ENCODE measurements around the gene ADARB2. TPM values are rescaled to one million over a fixed set of nuclear protein-coding genes. Genes with fewer than 3 reads are reported as not detected.

Gene ADARB2
- total and polyA plus RNA-seq, 2 donors = 0.66 to 2.5 TPM

DNA sequence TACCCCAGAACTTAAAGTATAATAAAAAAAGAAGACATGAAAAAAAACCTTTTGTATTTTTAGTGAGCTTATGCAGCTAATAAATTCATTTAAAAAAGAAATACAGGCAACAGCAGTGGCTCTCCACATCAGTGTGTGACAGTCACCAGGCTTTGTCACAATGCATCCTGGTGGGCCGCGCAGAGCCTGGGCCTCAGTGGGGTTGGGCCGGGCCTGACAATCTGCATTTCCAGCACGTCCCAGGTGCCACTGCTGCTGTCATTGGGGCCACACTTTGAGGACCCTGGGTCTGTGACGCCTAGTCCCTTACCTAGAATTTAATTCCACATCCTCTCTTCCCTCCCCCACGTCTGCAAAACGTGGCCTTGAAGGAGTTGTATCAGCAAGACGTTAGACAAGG, 284.5 kb downstream of the ADARB2 start:
- Histone ChIP-seq H3K36me3 (ENCODE audit: control insufficient read depth in 2 of 2, insufficient read depth in 2 of 2, low read length in 1 of 2) (no peaks in the 10 kb centered on the region), H3K27me3 (ENCODE audit: control insufficient read depth in 2 of 2, insufficient read depth in 1 of 2, low read length in 1 of 2) (no peaks in the 10 kb centered on the region), H3K9me3 (ENCODE audit: control insufficient read depth in 2 of 2, insufficient read depth in 1 of 2, low read length in 1 of 2) (peaks cover 1 to 6% of the 10 kb centered on the region in 2 donors), H3K27ac (ENCODE audit: low read depth in 1 of 2, low read length in 1 of 2) (no peak overlapping the region), H3K4me1 (ENCODE audit: control insufficient read depth in 2 of 2, insufficient read depth in 2 of 2, low read length in 2 of 2) (peaks cover 0 to 3% of the 10 kb centered on the region in 2 donors), H3K4me3 (ENCODE audit: low read length in 2 of 2) (no peak overlapping the region)
- 71% methylated on average over 8 of the region's 8 CpGs for WGBS
- no peak for DNase-seq (ENCODE audit: low read depth in 6 of 9, low spot score in 9 of 9)

- H3K4me1 ChIP-seq (ENCODE audit: control insufficient read depth in 2 of 2, insufficient read depth in 2 of 2, low read length in 2 of 2) = peaks cover 0 to 3% of the 10 kb centered on the region in 2 donors
- H3K36me3 ChIP-seq (ENCODE audit: control insufficient read depth in 2 of 2, insufficient read depth in 2 of 2, low read length in 1 of 2) = no peaks in the 10 kb centered on the region
- WGBS = 96% methylated on average over 7 of the region's 7 CpGs
- H3K9me3 ChIP-seq (ENCODE audit: control insufficient read depth in 2 of 2, insufficient read depth in 1 of 2, low read length in 1 of 2) = peaks cover 0 to 6% of the 10 kb centered on the region in 2 donors
- no peak overlapping the region for H3K4me3 ChIP-seq (ENCODE audit: low read length in 2 of 2)
- no peak for DNase-seq (ENCODE audit: low read depth in 6 of 9, low spot score in 9 of 9)
- H3K27ac ChIP-seq (ENCODE audit: low read depth in 1 of 2, low read length in 1 of 2) = no peak overlapping the region
- H3K27me3 ChIP-seq (ENCODE audit: control insufficient read depth in 2 of 2, insufficient read depth in 1 of 2, low read length in 1 of 2) = no peaks in the 10 kb centered on the region
These were observed 285.4 kb downstream of the ADARB2 start for GRCh38 chr10:1451941-1452340.

- Histone ChIP-seq H3K9me3 (ENCODE audit: control insufficient read depth in 2 of 2, insufficient read depth in 1 of 2, low read length in 1 of 2) (peaks cover 0 to 6% of the 10 kb centered on the region in 2 donors), H3K4me1 (ENCODE audit: control insufficient read depth in 2 of 2, insufficient read depth in 2 of 2, low read length in 2 of 2) (peaks cover 0 to 3% of the 10 kb centered on the region in 2 donors), H3K36me3 (ENCODE audit: control insufficient read depth in 2 of 2, insufficient read depth in 2 of 2, low read length in 1 of 2) (no peaks in the 10 kb centered on the region), H3K27ac (ENCODE audit: low read depth in 1 of 2, low read length in 1 of 2) (no peak overlapping the region), H3K4me3 (ENCODE audit: low read length in 2 of 2) (no peak overlapping the region), H3K27me3 (ENCODE audit: control insufficient read depth in 2 of 2, insufficient read depth in 1 of 2, low read length in 1 of 2) (no peaks in the 10 kb centered on the region)
- 70% methylated on average over 4 of the region's 4 CpGs for WGBS
- DNase-seq (ENCODE audit: low read depth in 6 of 9, low spot score in 9 of 9) = no peak
These were observed 285.9 kb downstream of the ADARB2 start for GRCh38 chr10:1451362-1451888.

- Histone ChIP-seq H3K27ac (ENCODE audit: low read depth in 1 of 2, low read length in 1 of 2) (no peak overlapping the region), H3K9me3 (ENCODE audit: control insufficient read depth in 2 of 2, insufficient read depth in 1 of 2, low read length in 1 of 2) (peaks cover 0 to 6% of the 10 kb centered on the region in 2 donors), H3K36me3 (ENCODE audit: control insufficient read depth in 2 of 2, insufficient read depth in 2 of 2, low read length in 1 of 2) (no peaks in the 10 kb centered on the region), H3K4me3 (ENCODE audit: low read length in 2 of 2) (no peak overlapping the region), H3K27me3 (ENCODE audit: control insufficient read depth in 2 of 2, insufficient read depth in 1 of 2, low read length in 1 of 2) (no peaks in the 10 kb centered on the region), H3K4me1 (ENCODE audit: control insufficient read depth in 2 of 2, insufficient read depth in 2 of 2, low read length in 2 of 2) (no peaks in the 10 kb centered on the region)
- DNase-seq (ENCODE audit: low read depth in 6 of 9, low spot score in 9 of 9) = no peak
- 91% methylated on average over 16 of the region's 16 CpGs for WGBS
These were observed 287.6 kb downstream of the ADARB2 start for GRCh38 chr10:1449572-1450205.

- H3K27ac ChIP-seq (ENCODE audit: low read depth in 1 of 2, low read length in 1 of 2) = no peak overlapping the region
These were observed 288.3 kb downstream of the ADARB2 start for GRCh38 chr10:1449021-1449420.

GRCh38 chr10:1448252-1448930, 288.9 kb downstream of the ADARB2 start:
- Histone ChIP-seq H3K4me1 (ENCODE audit: control insufficient read depth in 2 of 2, insufficient read depth in 2 of 2, low read length in 2 of 2) (no peaks in the 10 kb centered on the region), H3K36me3 (ENCODE audit: control insufficient read depth in 2 of 2, insufficient read depth in 2 of 2, low read length in 1 of 2) (no peaks in the 10 kb centered on the region), H3K9me3 (ENCODE audit: control insufficient read depth in 2 of 2, insufficient read depth in 1 of 2, low read length in 1 of 2) (peaks cover 0 to 6% of the 10 kb centered on the region in 2 donors), H3K4me3 (ENCODE audit: low read length in 2 of 2) (no peak overlapping the region), H3K27ac (ENCODE audit: low read depth in 1 of 2, low read length in 1 of 2) (no peak overlapping the region), H3K27me3 (ENCODE audit: control insufficient read depth in 2 of 2, insufficient read depth in 1 of 2, low read length in 1 of 2) (no peaks in the 10 kb centered on the region)
- no peak for DNase-seq (ENCODE audit: low read depth in 6 of 9, low spot score in 9 of 9)
- WGBS = 65% methylated on average over 4 of the region's 4 CpGs

More at GRCh38 chr10:1449021-1449420, 288.3 kb downstream of the ADARB2 start:
- peaks cover 0 to 6% of the 10 kb centered on the region in 2 donors for H3K9me3 ChIP-seq (ENCODE audit: control insufficient read depth in 2 of 2, insufficient read depth in 1 of 2, low read length in 1 of 2)
- H3K4me1 ChIP-seq (ENCODE audit: control insufficient read depth in 2 of 2, insufficient read depth in 2 of 2, low read length in 2 of 2) = no peaks in the 10 kb centered on the region
- H3K36me3 ChIP-seq (ENCODE audit: control insufficient read depth in 2 of 2, insufficient read depth in 2 of 2, low read length in 1 of 2) = no peaks in the 10 kb centered on the region
- DNase-seq (ENCODE audit: low read depth in 6 of 9, low spot score in 9 of 9) = no peak
- no peaks in the 10 kb centered on the region for H3K27me3 ChIP-seq (ENCODE audit: control insufficient read depth in 2 of 2, insufficient read depth in 1 of 2, low read length in 1 of 2)
- 94% methylated on average over 7 of the region's 7 CpGs for WGBS
- H3K4me3 ChIP-seq (ENCODE audit: low read length in 2 of 2) = no peak overlapping the region

- no peak overlapping the region for H3K27ac ChIP-seq (ENCODE audit: low read depth in 1 of 2, low read length in 1 of 2)
- no peaks in the 10 kb centered on the region for H3K36me3 ChIP-seq (ENCODE audit: control insufficient read depth in 2 of 2, insufficient read depth in 2 of 2, low read length in 1 of 2)
- no peaks in the 10 kb centered on the region for H3K9me3 ChIP-seq (ENCODE audit: control insufficient read depth in 2 of 2, insufficient read depth in 1 of 2, low read length in 1 of 2)
- 99% methylated on average over 2 of the region's 2 CpGs for WGBS
- DNase-seq (ENCODE audit: low read depth in 6 of 9, low spot score in 9 of 9) = no peak
- H3K27me3 ChIP-seq (ENCODE audit: control insufficient read depth in 2 of 2, insufficient read depth in 1 of 2, low read length in 1 of 2) = no peaks in the 10 kb centered on the region
- H3K4me1 ChIP-seq (ENCODE audit: control insufficient read depth in 2 of 2, insufficient read depth in 2 of 2, low read length in 2 of 2) = no peaks in the 10 kb centered on the region
- no peak overlapping the region for H3K4me3 ChIP-seq (ENCODE audit: low read length in 2 of 2)
These were observed 292.5 kb downstream of the ADARB2 start for GRCh38 chr10:1444826-1445225.

DNA sequence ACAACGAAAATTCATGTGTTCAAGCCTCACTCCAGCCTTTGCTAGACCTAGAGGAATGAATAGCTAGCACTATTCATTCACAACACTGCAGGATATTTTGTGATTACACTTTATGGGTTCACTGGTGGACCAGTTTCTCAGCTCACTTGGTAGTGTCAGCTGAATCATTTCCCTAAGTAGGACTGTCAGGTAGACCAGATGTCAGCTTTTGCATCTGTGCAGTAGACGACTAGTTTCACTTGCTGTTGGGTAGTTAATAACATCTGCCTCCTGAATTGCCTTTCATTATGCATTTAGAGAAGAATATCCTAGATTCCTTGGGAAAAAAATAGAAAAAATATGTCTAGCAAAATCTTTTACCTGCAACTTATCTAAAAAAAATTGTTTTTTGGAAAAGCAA, 296.4 kb downstream of the ADARB2 start:
- Histone ChIP-seq H3K27ac (ENCODE audit: low read depth in 1 of 2, low read length in 1 of 2) (no peak overlapping the region), H3K4me3 (ENCODE audit: low read length in 2 of 2) (no peak overlapping the region), H3K36me3 (ENCODE audit: control insufficient read depth in 2 of 2, insufficient read depth in 2 of 2, low read length in 1 of 2) (no peaks in the 10 kb centered on the region), H3K27me3 (ENCODE audit: control insufficient read depth in 2 of 2, insufficient read depth in 1 of 2, low read length in 1 of 2) (no peaks in the 10 kb centered on the region), H3K9me3 (ENCODE audit: control insufficient read depth in 2 of 2, insufficient read depth in 1 of 2, low read length in 1 of 2) (no peaks in the 10 kb centered on the region), H3K4me1 (ENCODE audit: control insufficient read depth in 2 of 2, insufficient read depth in 2 of 2, low read length in 2 of 2) (no peaks in the 10 kb centered on the region)
- DNase-seq (ENCODE audit: low read depth in 6 of 9, low spot score in 9 of 9) = no peak
- WGBS = 79% methylated on average over 2 of the region's 2 CpGs

- no peaks in the 10 kb centered on the region for H3K27me3 ChIP-seq (ENCODE audit: control insufficient read depth in 2 of 2, insufficient read depth in 1 of 2, low read length in 1 of 2)
- H3K27ac ChIP-seq (ENCODE audit: low read depth in 1 of 2, low read length in 1 of 2) = no peak overlapping the region
- DNase-seq (ENCODE audit: low read depth in 6 of 9, low spot score in 9 of 9) = no peak
- no peaks in the 10 kb centered on the region for H3K4me1 ChIP-seq (ENCODE audit: control insufficient read depth in 2 of 2, insufficient read depth in 2 of 2, low read length in 2 of 2)
- H3K4me3 ChIP-seq (ENCODE audit: low read length in 2 of 2) = no peak overlapping the region
- H3K36me3 ChIP-seq (ENCODE audit: control insufficient read depth in 2 of 2, insufficient read depth in 2 of 2, low read length in 1 of 2) = no peaks in the 10 kb centered on the region
- 91% methylated on average over 22 of the region's 22 CpGs for WGBS
- H3K9me3 ChIP-seq (ENCODE audit: control insufficient read depth in 2 of 2, insufficient read depth in 1 of 2, low read length in 1 of 2) = no peaks in the 10 kb centered on the region
These were observed 302.2 kb downstream of the ADARB2 start for GRCh38 chr10:1434912-1435692.

Measured in thymus (tissue), 11 donors.